Type B pancreatic cell (in vitro differentiated cells): Measurements from ENCODE around the gene LHFPL2. TPM values are rescaled to one million over a fixed set of nuclear protein-coding genes. Genes with fewer than 3 reads are reported as not detected.

ENCODE experiments used
- DNase-seq: peaks from one replicate; pipeline ENCODE4 v3.0.0; 2021; ENCODE audit warnings: mixed read lengths; ENCODE audit not compliant: unreplicated experiment; ENCODE audit errors: extremely low spot score
- H3K27ac Mint-ChIP-seq: 2 replicates; pipeline ENCODE4 v1.8.0; 2021; ENCODE audit warnings: mild to moderate bottlenecking, mixed read lengths
- H3K27me3 Mint-ChIP-seq: 2 replicates; pipeline ENCODE4 v1.8.0; 2021; ENCODE audit warnings: mixed read lengths
- H3K36me3 Mint-ChIP-seq: 2 replicates; pipeline ENCODE4 v1.8.0; 2021; ENCODE audit warnings: mixed read lengths
- H3K4me1 Mint-ChIP-seq: one replicate; pipeline ENCODE4 v1.8.0; 2021; ENCODE audit warnings: mixed read lengths; ENCODE audit not compliant: unreplicated experiment
- H3K4me3 Mint-ChIP-seq: 2 replicates; pipeline ENCODE4 v1.8.0; 2021; ENCODE audit warnings: mild to moderate bottlenecking, mixed read lengths
- H3K9me3 Mint-ChIP-seq: 2 replicates; pipeline ENCODE4 v1.8.0; 2021; ENCODE audit warnings: mixed read lengths
- CTCF ChIP-seq: fragments of 200-600 bp; sonication (generic); conservative IDR thresholded peaks from 2 replicates; pipeline ENCODE4 v1.5.0; 2021; ENCODE audit warnings: antibody characterized with exemption, mild to moderate bottlenecking
- total RNA-seq: library from RNA; stranded (reverse); gene quantifications from 2 replicates; pipeline ENCODE4 v1.2.1, GENCODE V29; 2021; ENCODE audit warnings: low replicate concordance

Gene LHFPL2
- total RNA-seq, 1 donor from 2014 or later, result 35.3 TPM

- TF ChIP-seq CTCF, result no peak
- H3K4me3 Mint-ChIP-seq, result no peak overlapping the region
- peaks cover 35% of the 10 kb centered on the region for H3K36me3 Mint-ChIP-seq
- no peaks in the 10 kb centered on the region for H3K9me3 Mint-ChIP-seq
- no peak overlapping the region for H3K27ac Mint-ChIP-seq
- peaks cover 24% of the 10 kb centered on the region for H3K4me1 Mint-ChIP-seq
- H3K27me3 Mint-ChIP-seq, result no peaks in the 10 kb centered on the region
- no peak for DNase-seq
Observed at GRCh38 chr5:78588507-78588906, 60.1 kb downstream of the LHFPL2 start.

- Mint-ChIP-seq H3K27ac (no peak overlapping the region), H3K9me3 (no peaks in the 10 kb centered on the region), H3K4me1 (peaks cover 24% of the 10 kb centered on the region), H3K36me3 (peaks cover 32% of the 10 kb centered on the region), H3K4me3 (no peak overlapping the region), H3K27me3 (no peaks in the 10 kb centered on the region)
- TF ChIP-seq CTCF, result no peak
- no peak for DNase-seq
Observed at GRCh38 chr5:78587775-78588291, 60.7 kb downstream of the LHFPL2 start.

GRCh38 chr5:78587081-78587774 is 61.3 kb downstream of the LHFPL2 start:
- Mint-ChIP-seq H3K4me3 (no peak overlapping the region), H3K36me3 (peaks cover 28% of the 10 kb centered on the region), H3K9me3 (no peaks in the 10 kb centered on the region), H3K4me1 (peaks cover 20% of the 10 kb centered on the region), H3K27ac (no peak overlapping the region), H3K27me3 (no peaks in the 10 kb centered on the region)
- no peak for DNase-seq
- no peak for TF ChIP-seq CTCF

- no peak overlapping the region for H3K4me3 Mint-ChIP-seq
- no peak for TF ChIP-seq CTCF
- H3K4me1 Mint-ChIP-seq, result peaks cover 10% of the 10 kb centered on the region
- peaks cover 21% of the 10 kb centered on the region for H3K36me3 Mint-ChIP-seq
- DNase-seq, result no peak
- H3K9me3 Mint-ChIP-seq, result no peaks in the 10 kb centered on the region
- no peak overlapping the region for H3K27ac Mint-ChIP-seq
- H3K27me3 Mint-ChIP-seq, result no peaks in the 10 kb centered on the region
Observed at GRCh38 chr5:78586251-78586650, 62.3 kb downstream of the LHFPL2 start.

- no peak for TF ChIP-seq CTCF
- Mint-ChIP-seq H3K27ac (peak overlapping the region; percentile 25), H3K4me3 (no peak overlapping the region), H3K27me3 (no peaks in the 10 kb centered on the region), H3K4me1 (peaks cover 44% of the 10 kb centered on the region), H3K36me3 (peaks cover 5% of the 10 kb centered on the region), H3K9me3 (peaks cover 4% of the 10 kb centered on the region)
- no peak for DNase-seq
Observed at GRCh38 chr5:78578015-78578414, 70.6 kb downstream of the LHFPL2 start.
